Forelimb muscle (tissue), 1 donor: ENCODE measurements around the gene CLEC7A. TPM values are rescaled to one million over a fixed set of nuclear protein-coding genes. Genes with fewer than 3 reads are reported as not detected.

Source experiments
- DNase-seq: peaks from one replicate; pipeline ENCODE4 v3.0.0-alpha.2; 2013; ENCODE audit warnings: low read depth
- polyA plus RNA-seq: library from polyadenylated mRNA; unstranded; fragments of 120-200 nt; gene quantifications from one replicate; pipeline ENCODE4 v1.2.1, GENCODE V29; 2013; ENCODE audit not compliant: insufficient read length

Gene CLEC7A
- polyA plus RNA-seq, 1 donor = 1.5 TPM

GRCh38 chr12:10140001-10140400 is 10.0 kb upstream of the CLEC7A start:
- no peak for DNase-seq

- no peak for DNase-seq
These were observed 6.7 kb upstream of the CLEC7A start for GRCh38 chr12:10136637-10137205.

GRCh38 chr12:10135126-10135525 is 5.1 kb upstream of the CLEC7A start:
- DNase-seq = no peak

GRCh38 chr12:10132850-10133370 is 2.9 kb upstream of the CLEC7A start:
- no peak for DNase-seq

- no peak for DNase-seq
These were observed 1.2 kb upstream of the CLEC7A start for GRCh38 chr12:10131111-10131690.

- DNase-seq = peak; percentile 20
These were observed 1.3 kb downstream of the CLEC7A start for GRCh38 chr12:10128687-10129086.

- DNase-seq = no peak
These were observed 3.6 kb downstream of the CLEC7A start for GRCh38 chr12:10126413-10126812.

- DNase-seq = no peak
These were observed 7.3 kb downstream of the CLEC7A start for GRCh38 chr12:10122689-10123088.

- DNase-seq = no peak
These were observed 8.7 kb downstream of the CLEC7A start for GRCh38 chr12:10121278-10121677.

- DNase-seq = no peak
These were observed 10.9 kb downstream of the CLEC7A start for GRCh38 chr12:10119066-10119465.

GRCh38 chr12:10115890-10116289 is 14.1 kb downstream of the CLEC7A start:
- DNase-seq = no peak

GRCh38 chr12:10115311-10115710 is 14.7 kb downstream of the CLEC7A start:
- no peak for DNase-seq

- DNase-seq = no peak
These were observed 16.1 kb downstream of the CLEC7A start for GRCh38 chr12:10113920-10114319.

GRCh38 chr12:10113075-10113474 is 16.9 kb downstream of the CLEC7A start:
- DNase-seq = no peak

GRCh38 chr12:10111451-10111850 is 18.5 kb downstream of the CLEC7A start:
- DNase-seq = no peak

- DNase-seq = no peak
These were observed 19.6 kb downstream of the CLEC7A start for GRCh38 chr12:10110256-10110844.

- no peak for DNase-seq
These were observed 27.7 kb downstream of the CLEC7A start for GRCh38 chr12:10102322-10102721.

- no peak for DNase-seq
These were observed 28.3 kb downstream of the CLEC7A start for GRCh38 chr12:10101648-10102220.

- peak; percentile 35 for DNase-seq
These were observed 28.9 kb downstream of the CLEC7A start for GRCh38 chr12:10101042-10101579.

GRCh38 chr12:10098791-10099190 is 31.2 kb downstream of the CLEC7A start, which contains the start of gene CLEC1A:
Gene CLEC1A (minus strand): TSS chr12:10098985. CDS start chr12:10098922, 63 bp downstream.
- no peak for DNase-seq

GRCh38 chr12:10097521-10097920 is 32.5 kb downstream of the CLEC7A start:
- DNase-seq = no peak

- no peak for DNase-seq
These were observed 34.0 kb downstream of the CLEC7A start for GRCh38 chr12:10095971-10096370.
